Mesenteric fat pad (tissue), 1 donor: ENCODE data around the gene ECT2L. TPM values are rescaled to one million over a fixed set of nuclear protein-coding genes. Genes with fewer than 3 reads are reported as not detected.

Experiments used
- DNase-seq: peaks from one replicate; pipeline ENCODE4 v3.0.0-alpha.2; 2020; ENCODE audit warnings: low spot score
- total RNA-seq: library from RNA; stranded (reverse); fragmentation: NEBNext Ultra II Directional; extraction: Animal tissue kit (Norgen Biotek cat#: 25700); gene quantifications from one replicate; pipeline ENCODE4 v1.2.1, GENCODE V29; 2021
- donor health status: DM: yes; HTN: yes; CAD: no.

Gene ECT2L
- total RNA-seq, 1 donor from 2014 or later = not detected

GRCh38 chr6:138803331-138803730 lies 7.4 kb downstream of the ECT2L start:
- DNase-seq = no peak

GRCh38 chr6:138803861-138804260 lies 8.0 kb downstream of the ECT2L start:
- DNase-seq = no peak

GRCh38 chr6:138805016-138805765 lies 9.3 kb downstream of the ECT2L start:
- no peak for DNase-seq

DNA sequence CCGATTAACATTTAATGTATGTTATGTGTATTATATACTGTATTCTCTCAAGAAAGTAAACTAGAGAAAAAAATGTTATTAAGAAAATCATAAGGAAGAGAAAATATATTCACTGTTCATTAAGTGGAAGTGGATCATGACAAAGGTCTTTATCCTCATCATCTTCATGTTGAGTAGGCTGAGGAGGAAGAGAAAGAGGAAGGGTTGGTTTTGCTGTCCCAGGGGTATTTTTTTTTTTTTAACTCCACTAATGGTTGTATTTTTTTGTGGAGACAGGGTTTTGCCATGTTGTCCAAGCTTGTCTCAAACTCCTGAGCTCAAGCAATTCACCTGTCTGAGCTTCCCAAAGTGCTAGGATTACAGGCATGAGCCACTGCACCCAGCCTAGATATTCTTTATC lies 11.0 kb downstream of the ECT2L start:
- DNase-seq = no peak

GRCh38 chr6:138809677-138810076 lies 13.8 kb downstream of the ECT2L start:
- DNase-seq = no peak

- no peak for DNase-seq
Observed at GRCh38 chr6:138811866-138812265, 16.0 kb downstream of the ECT2L start.

GRCh38 chr6:138814179-138814834 lies 18.4 kb downstream of the ECT2L start:
- no peak for DNase-seq

DNA sequence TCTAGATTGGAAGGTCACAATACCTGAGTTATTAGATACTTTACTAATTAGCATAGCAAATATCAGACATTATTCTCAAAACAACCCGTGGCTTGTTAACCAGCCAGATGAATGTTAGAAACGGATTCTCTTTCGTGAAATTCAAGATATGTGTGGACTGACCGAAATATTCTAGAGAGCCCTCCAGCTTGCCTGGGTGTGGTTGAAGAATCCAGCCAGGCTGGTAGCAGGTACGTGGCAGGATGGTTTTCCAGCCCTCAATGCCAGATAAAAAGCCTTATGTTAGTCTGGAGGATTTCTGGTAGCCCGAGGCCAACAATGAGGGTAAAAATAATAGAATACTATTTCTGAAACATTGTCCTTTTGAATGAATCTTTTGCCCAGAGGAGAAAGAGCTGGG lies 19.3 kb downstream of the ECT2L start:
- no peak for DNase-seq

GRCh38 chr6:138815797-138816528 lies 20.1 kb downstream of the ECT2L start:
- no peak for DNase-seq

DNA sequence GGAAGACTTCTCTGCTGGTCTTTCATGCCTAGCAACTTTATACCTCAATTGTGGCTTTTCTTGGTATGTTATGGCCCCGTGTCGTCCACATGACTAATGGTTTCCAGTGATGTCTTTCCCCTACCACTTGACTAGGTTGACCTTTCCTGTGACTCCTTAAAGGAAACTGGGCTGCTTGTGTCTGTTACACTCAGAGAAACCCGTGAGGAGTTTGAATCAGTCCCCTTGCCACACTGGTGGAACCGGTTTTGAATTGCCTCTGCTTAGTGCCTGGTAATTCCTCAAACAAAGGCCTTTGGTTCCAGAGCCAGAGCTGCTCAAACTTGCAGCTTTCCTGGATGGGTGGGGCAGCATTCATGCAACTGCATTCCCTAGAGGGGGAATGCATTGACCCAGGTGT lies 21.9 kb downstream of the ECT2L start:
- no peak for DNase-seq

DNA sequence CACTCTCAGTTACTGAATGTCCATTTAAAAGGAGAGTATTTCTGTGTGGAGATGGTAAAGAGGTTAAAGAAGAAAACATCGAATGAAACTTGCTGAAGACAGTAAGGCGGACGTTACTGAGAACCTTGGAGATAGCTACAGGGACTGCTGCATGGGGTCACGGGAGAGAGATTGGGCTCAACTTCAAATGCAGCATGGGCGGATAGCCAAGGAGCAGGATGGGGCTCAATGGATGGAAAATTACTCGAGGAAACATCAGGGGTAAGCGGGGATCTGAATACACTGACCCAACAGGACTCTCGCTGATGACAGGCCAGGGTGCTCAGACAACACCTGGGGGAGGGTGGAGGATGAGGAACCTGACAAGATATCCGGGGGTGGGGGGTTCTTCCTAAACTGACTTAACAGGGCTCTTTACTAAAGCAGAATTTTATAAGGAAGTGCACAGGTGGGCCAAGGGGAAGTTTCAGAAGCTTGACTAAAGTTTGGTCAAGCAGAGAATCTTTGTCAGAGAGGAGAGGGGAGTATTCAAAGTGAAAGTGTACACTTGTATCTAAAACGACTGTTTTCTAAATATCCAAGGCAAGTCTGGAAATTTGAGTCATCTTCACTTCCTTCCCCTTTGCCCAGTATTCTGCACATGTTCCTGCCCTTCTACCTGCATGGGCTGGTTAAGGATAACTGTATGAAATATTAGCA lies 22.8 kb downstream of the ECT2L start:
- DNase-seq = no peak

- no peak for DNase-seq
Observed at GRCh38 chr6:138821519-138821918, 25.6 kb downstream of the ECT2L start.

DNA sequence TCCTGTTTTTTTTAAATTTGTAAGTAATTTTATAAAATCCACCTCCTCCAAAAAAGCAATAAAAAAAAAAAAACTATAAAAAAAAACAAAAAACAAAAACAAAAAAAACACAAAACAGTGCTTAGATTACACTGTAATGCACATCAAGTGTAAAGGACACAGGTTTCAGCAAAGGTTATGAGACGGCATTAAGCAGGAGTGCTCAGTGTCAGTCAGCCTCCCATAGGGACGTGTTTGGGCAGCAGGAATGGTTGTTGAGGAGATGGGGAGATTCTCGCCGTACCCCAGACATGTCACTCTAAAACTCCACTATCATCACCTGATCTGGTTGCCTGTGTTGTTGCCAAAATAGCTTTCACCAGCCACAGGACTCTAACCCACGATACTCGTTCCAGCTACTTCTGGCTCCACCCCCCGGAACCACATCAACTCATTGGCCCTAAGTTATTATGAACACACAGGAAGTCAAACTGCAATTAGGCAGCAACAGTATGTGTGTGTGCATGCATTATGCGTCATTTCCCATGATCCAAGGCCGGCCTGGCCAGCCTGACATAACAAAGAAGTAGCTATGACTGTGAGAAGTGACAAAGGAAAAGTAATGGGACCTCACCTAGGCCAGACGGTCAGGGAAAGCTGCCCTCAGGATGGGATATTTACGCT lies 28.7 kb downstream of the ECT2L start:
- DNase-seq = no peak

DNA sequence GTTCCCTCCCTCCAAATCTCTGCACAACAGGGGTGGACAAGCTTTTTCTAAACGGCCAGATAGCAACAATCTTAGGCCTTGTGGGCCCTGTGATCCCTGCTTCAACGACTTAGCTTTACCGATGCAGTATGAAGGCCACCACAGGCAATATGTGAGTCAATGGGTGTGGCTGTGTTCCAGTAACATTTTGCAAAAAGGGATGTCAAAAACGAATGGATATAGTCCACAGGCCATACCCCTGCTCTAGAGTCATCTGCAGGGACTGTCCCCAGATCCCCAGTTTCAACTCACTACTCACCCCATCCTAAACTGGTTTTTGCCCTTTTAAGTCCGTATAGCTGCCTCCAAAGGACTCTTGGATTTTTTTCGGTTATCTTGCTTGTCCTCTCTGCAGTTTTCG lies 34.4 kb downstream of the ECT2L start:
- no peak for DNase-seq

DNA sequence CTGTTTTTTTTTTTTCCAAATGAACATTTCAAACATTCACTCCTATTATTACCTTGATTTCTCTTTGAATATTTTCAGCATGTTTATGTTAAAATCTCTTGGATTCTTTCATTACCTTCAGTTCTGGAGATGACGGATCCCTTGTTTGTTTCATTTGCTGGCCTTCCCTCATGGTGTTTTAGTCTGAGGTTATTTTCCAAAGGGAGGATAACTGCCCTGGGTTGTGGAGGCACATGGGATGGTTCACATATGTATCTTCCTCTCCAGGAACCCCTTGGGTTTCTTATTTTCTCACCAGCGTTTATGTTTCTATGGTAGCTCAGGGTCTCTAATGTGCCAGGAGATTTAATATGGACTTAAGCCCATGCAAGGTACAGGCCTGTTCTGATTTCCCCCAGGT lies 36.3 kb downstream of the ECT2L start:
- DNase-seq = no peak

DNA sequence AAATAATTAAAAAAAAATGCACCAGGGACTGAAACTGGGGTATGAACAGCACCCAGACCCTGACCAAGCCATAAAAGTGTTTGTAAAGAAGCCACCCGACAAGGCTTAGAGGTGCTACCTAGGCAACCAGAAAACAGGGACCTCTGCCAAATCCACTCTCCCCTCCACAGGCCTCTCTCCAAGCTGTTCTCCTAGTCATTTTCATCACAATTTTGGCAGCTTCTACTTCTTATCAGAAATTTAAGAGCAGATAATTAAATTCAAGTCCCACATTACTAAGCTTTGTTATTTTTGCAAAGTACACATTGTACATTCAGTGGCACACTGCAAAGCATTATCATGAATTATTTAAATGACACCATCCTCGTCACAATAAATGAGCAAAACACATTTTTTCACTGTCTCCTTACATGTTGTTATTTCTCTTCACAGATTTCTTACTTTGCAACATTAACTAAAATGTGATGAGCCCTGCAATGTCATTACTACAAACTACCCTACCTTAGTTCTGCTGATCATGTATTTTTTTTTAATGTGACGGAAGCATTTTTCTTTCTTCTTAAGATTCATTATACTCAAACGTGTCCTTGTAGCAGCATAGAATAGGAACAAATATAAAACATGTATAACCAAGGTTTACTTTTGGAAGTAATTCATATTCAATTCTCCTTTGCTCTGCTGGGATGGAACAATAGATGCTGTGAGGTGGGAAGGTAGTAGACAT lies 38.1 kb downstream of the ECT2L start:
- no peak for DNase-seq

DNA sequence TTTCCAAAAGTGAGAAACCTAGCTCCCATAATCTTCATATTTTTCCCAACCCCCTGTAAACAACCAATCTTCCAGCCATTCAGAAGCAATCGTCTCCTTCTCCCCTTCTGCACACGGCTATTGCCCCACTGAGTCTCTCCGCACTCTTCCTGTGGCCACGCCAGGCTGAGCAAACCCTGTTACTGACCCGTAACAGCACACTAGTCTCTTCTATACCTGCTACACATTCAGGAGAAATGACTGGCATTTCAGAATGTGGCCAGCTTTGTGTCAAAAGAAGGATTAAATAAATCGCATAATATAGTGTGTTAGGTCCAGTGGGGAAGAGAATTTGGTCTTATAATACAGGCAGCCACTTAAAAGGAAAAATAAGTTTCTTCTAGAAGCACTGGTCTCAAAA lies 41.4 kb downstream of the ECT2L start:
- DNase-seq = no peak

DNA sequence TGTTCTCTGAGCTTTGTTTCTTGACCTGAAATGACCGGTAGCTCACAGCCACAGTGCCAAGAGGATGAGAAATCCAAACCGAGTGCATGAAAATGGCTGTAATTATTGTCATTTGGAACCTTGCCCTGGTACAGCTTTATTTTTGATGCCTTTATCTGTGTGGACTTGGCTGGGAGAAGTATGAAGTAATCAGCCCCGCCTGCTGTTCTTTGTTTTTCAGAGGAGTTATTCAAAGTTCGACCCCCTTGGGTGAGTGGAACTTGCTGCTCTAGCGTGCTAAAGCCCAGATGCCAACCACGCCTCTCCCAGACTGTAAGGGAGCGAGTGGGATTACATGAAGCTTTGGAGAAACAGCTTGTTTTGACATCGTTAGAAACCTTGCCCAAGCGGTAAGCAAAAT lies 48.3 kb downstream of the ECT2L start:
- no peak for DNase-seq

DNA sequence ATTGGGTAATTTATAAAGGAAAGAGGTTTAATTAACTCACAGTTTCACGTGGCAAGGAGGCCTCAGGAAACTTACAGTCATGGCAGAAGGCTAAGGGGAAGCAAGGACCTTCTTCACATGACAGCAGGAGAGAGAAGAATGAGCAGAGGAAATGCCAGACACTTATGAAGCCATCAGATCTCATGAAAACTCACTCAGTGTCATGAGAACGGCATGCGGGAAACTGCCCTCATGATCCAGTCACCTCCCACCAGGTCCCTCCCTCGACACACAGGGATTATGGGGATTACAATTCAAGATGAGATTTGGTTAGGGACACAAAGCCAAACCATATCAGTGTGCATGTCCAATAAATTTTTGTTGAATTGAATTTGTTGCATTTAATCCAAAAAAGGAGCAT lies 52.0 kb downstream of the ECT2L start:
- no peak for DNase-seq

DNA sequence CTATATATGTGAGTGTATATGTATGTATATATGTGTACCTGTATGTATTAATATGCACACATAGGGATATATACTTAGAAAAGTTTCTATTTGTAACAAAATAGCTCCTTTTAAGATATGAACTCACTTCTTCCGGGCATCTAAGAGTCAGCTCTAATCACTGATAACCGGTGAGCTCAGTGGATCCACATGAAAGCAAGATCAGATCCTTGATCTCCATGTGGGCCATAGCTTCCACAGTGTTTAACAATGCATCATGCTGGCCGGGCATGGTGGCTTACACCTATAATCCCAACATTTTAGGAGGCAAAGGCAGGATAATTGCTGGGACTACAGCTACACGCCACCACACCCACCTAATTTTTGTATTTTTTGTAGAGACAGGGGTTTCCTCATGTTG lies 52.6 kb downstream of the ECT2L start:
- DNase-seq = no peak

DNA sequence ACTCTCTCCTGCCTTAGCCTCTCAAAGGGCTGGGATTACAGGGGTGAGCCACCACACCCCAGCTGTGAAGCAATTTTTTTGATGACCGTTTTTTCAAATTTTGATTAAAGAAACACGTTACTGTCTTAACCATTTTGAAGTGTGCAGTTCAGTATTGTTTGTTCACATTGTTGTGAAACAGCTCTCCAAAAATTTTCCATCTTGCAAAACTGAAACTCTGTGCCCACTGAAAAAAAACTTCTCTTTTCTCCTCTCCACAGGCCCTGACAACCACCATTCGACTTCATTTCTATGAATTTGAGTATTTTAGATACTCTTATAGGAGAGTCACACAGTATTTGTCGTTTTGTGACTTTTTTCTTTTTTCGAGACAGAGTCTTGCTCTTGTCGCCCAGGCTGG lies 53.9 kb downstream of the ECT2L start:
- no peak for DNase-seq
